ENCODE measurements around the gene UGT1A5. TPM values are rescaled to one million over a fixed set of nuclear protein-coding genes. Genes with fewer than 3 reads are reported as not detected.

Gene UGT1A5
- polyA plus RNA-seq, 4 donors, result not detected

- DNase-seq (ENCODE audit: low read depth in 4 of 4, low spot score in 2 of 4), result no peak
Measured at GRCh38 chr2:233775414-233775813, 62.7 kb downstream of the UGT1A5 start.

GRCh38 chr2:233778030-233778429, 65.3 kb downstream of the UGT1A5 start, which contains the start of gene MROH2A:
Gene MROH2A (plus strand): TSS chr2:233778330. CDS start chr2:233779359, 1,029 bp downstream.
- DNase-seq (ENCODE audit: low read depth in 4 of 4, low spot score in 2 of 4), result no peak

GRCh38 chr2:233779722-233780121, 67.0 kb downstream of the UGT1A5 start:
- DNase-seq (ENCODE audit: low read depth in 4 of 4, low spot score in 2 of 4), result no peak

- no peak for DNase-seq (ENCODE audit: low read depth in 4 of 4, low spot score in 2 of 4)
Measured at GRCh38 chr2:233780771-233781170, 68.1 kb downstream of the UGT1A5 start.

GRCh38 chr2:233789554-233789953, 76.8 kb downstream of the UGT1A5 start:
- no peak for DNase-seq (ENCODE audit: low read depth in 4 of 4, low spot score in 2 of 4)

GRCh38 chr2:233791151-233791882, 78.6 kb downstream of the UGT1A5 start:
- DNase-seq (ENCODE audit: low read depth in 4 of 4, low spot score in 2 of 4), result no peak

- DNase-seq (ENCODE audit: low read depth in 4 of 4, low spot score in 2 of 4), result no peak
Measured at GRCh38 chr2:233791883-233792329, 79.2 kb downstream of the UGT1A5 start.

- DNase-seq (ENCODE audit: low read depth in 4 of 4, low spot score in 2 of 4), result no peak
Measured at GRCh38 chr2:233792720-233793119, 80.0 kb downstream of the UGT1A5 start.

- DNase-seq (ENCODE audit: low read depth in 4 of 4, low spot score in 2 of 4), result no peak
Measured at GRCh38 chr2:233793465-233794127, 80.9 kb downstream of the UGT1A5 start.

GRCh38 chr2:233794128-233794658, 81.5 kb downstream of the UGT1A5 start:
- DNase-seq (ENCODE audit: low read depth in 4 of 4, low spot score in 2 of 4), result no peak

GRCh38 chr2:233795735-233796171, 83.0 kb downstream of the UGT1A5 start:
- no peak for DNase-seq (ENCODE audit: low read depth in 4 of 4, low spot score in 2 of 4)

- DNase-seq (ENCODE audit: low read depth in 4 of 4, low spot score in 2 of 4), result no peak
Measured at GRCh38 chr2:233796254-233796653, 83.5 kb downstream of the UGT1A5 start.

GRCh38 chr2:233798335-233799086, 85.8 kb downstream of the UGT1A5 start:
- no peak for DNase-seq (ENCODE audit: low read depth in 4 of 4, low spot score in 2 of 4)

- no peak for DNase-seq (ENCODE audit: low read depth in 4 of 4, low spot score in 2 of 4)
Measured at GRCh38 chr2:233799087-233799665, 86.5 kb downstream of the UGT1A5 start.

GRCh38 chr2:233799716-233800115, 87.0 kb downstream of the UGT1A5 start:
- no peak for DNase-seq (ENCODE audit: low read depth in 4 of 4, low spot score in 2 of 4)

- no peak for DNase-seq (ENCODE audit: low read depth in 4 of 4, low spot score in 2 of 4)
Measured at GRCh38 chr2:233800208-233800607, 87.5 kb downstream of the UGT1A5 start.

- DNase-seq (ENCODE audit: low read depth in 4 of 4, low spot score in 2 of 4), result no peak
Measured at GRCh38 chr2:233801357-233802131, 88.8 kb downstream of the UGT1A5 start.

- no peak for DNase-seq (ENCODE audit: low read depth in 4 of 4, low spot score in 2 of 4)
Measured at GRCh38 chr2:233802132-233802815, 89.6 kb downstream of the UGT1A5 start.

GRCh38 chr2:233803292-233803911, 90.7 kb downstream of the UGT1A5 start:
- DNase-seq (ENCODE audit: low read depth in 4 of 4, low spot score in 2 of 4), result no peak

Data from left renal cortex interstitium (tissue), 4 donors.